ENCODE data around the gene ERCC2.

ERCC2 gene

DNA sequence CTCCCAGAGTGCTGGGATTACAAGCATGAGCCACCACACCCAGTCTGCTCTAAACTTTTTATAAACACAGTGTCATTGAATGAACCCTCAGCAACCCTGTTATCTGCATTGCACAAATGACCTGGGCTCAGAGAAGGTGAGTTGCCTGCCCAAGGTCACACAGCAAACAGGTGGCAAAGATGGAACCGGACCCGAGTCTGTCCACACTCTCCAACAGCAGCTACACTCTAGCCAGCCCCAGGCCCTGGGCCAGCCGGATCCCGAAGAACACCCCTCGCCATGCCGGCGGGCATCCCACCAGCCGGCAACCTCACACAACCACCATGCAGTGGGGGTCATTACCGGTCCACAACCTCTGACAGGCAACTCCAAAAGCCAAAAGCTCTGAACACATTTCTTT lies 14.5 kb downstream of the ERCC2 start:
- DNase-seq (ENCODE audit: low read depth in 3 of 3, low spot score in 1 of 3) = no peak

GRCh38 chr19:45355402-45355801 lies 15.0 kb downstream of the ERCC2 start:
- no peak for DNase-seq (ENCODE audit: low read depth in 3 of 3, low spot score in 1 of 3)

- DNase-seq (ENCODE audit: low read depth in 3 of 3, low spot score in 1 of 3) = no peak
These were observed 16.0 kb downstream of the ERCC2 start for GRCh38 chr19:45354241-45354842.

- DNase-seq (ENCODE audit: low read depth in 3 of 3, low spot score in 1 of 3) = no peak
These were observed 17.2 kb downstream of the ERCC2 start for GRCh38 chr19:45352914-45353796.

DNA sequence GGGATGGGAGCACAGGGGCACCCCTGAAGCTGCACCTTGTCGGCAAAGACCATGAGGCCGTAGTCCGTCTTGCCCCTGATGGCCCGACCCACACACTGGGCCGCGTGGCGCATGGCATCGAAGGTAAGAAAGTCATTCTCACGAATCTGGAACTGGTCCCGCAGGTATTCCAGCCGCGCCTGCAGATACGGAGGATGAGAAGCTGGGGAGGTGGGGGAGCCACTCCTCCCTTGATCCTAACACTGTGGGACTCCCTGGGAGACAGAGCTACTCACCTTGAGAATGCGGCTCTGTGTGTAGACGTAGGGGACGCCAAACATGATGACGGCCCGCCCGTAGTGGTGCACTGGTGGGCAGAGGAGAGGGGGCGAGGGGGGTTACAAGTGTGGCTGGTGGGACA lies 17.9 kb downstream of the ERCC2 start:
- DNase-seq (ENCODE audit: low read depth in 3 of 3, low spot score in 1 of 3) = no peak

- no peak for DNase-seq (ENCODE audit: low read depth in 3 of 3, low spot score in 1 of 3)
These were observed 18.3 kb downstream of the ERCC2 start for GRCh38 chr19:45352062-45352461.

- DNase-seq (ENCODE audit: low read depth in 3 of 3, low spot score in 1 of 3) = no peak
These were observed 18.9 kb downstream of the ERCC2 start for GRCh38 chr19:45351401-45351952.

GRCh38 chr19:45350477-45351058 lies 19.8 kb downstream of the ERCC2 start:
- no peak for DNase-seq (ENCODE audit: low read depth in 3 of 3, low spot score in 1 of 3)

GRCh38 chr19:45349430-45349941 lies 20.9 kb downstream of the ERCC2 start:
- DNase-seq (ENCODE audit: low read depth in 3 of 3, low spot score in 1 of 3) = no peak

- no peak for DNase-seq (ENCODE audit: low read depth in 3 of 3, low spot score in 1 of 3)
These were observed 21.3 kb downstream of the ERCC2 start for GRCh38 chr19:45349126-45349415.

GRCh38 chr19:45348367-45349125 lies 21.8 kb downstream of the ERCC2 start:
- DNase-seq (ENCODE audit: low read depth in 3 of 3, low spot score in 1 of 3) = no peak

DNA sequence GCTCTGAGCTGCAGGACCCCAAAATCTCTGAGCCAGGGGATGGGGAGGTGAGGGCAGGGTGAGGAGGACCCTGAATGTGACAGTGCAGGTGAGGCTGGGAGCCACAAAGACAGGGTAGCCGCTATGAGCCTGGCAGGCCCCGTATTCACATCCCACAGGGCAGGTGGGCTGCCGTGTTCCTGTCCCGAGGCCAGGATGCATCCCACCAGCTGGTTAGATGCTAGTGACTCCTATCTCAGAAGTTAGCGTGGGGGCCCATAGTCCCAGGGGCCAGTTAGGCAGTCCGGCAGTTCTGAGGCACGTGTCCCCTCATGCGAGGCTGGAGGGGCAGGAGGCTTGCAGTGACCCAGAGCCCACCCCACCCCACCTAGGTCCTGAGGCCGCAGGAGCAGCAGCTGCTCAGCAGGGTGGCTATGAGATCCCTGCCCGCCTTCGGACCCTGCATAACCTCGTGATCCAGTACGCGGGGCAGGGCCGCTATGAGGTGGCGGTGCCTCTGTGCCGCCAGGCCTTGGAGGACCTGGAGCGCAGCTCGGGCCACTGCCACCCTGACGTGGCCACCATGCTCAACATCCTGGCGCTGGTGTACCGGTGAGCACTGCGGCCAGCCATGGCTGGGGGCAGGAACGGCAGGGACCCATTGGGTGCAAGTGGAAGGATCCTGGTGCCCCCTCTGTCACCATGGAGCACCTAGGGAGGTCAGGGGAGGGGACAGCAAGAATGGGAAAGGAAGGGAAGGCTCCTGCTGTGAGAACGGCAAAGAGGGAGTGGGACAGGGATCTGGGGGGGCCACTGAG lies 22.6 kb downstream of the ERCC2 start:
- no peak for DNase-seq (ENCODE audit: low read depth in 3 of 3, low spot score in 1 of 3)

DNA sequence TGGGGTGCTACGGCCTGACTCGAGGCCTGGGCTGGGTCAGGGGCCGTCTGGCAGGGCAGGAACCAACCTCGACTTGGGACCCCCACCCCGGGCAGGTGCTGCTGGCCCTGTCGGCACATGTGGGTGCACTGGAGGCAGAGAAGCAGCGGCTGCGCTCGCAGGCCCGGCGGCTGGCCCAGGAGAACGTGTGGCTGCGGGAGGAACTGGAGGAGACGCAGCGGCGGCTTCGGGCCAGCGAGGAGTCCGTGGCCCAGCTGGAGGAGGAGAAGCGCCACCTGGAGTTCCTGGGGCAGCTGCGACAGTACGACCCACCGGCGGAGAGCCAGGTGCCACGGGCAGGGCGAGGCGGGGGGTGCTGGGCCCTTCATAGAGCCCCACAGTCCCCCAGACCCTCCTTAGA lies 23.9 kb downstream of the ERCC2 start:
- DNase-seq (ENCODE audit: low read depth in 3 of 3, low spot score in 1 of 3) = no peak

GRCh38 chr19:45345506-45345860 lies 24.9 kb downstream of the ERCC2 start:
- DNase-seq (ENCODE audit: low read depth in 3 of 3, low spot score in 1 of 3) = no peak

- no peak for DNase-seq (ENCODE audit: low read depth in 3 of 3, low spot score in 1 of 3)
These were observed 25.5 kb downstream of the ERCC2 start for GRCh38 chr19:45344621-45345505.

DNA sequence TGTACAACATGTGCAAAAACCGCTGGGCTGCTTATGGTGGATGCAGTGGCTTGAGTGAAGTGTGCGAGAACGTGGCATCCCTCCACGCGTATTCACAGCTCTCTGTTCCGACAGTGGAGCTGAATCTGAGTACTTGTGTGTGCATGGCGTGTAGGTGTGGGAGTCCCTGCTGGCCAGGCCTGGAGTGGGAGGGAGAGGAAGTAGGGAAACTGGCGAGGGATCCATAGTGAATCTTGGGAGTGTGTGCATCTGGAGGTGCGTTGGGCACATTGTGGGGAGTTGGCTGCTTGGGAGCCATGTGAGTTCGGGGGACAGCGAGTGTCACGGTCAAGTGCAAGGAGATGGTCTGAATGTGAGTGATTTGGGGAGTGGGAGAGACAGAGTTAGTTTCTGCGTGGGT lies 27.5 kb downstream of the ERCC2 start:
- DNase-seq (ENCODE audit: low read depth in 3 of 3, low spot score in 1 of 3) = no peak

- no peak for DNase-seq (ENCODE audit: low read depth in 3 of 3, low spot score in 1 of 3)
These were observed 29.4 kb downstream of the ERCC2 start for GRCh38 chr19:45340899-45341453.

DNA sequence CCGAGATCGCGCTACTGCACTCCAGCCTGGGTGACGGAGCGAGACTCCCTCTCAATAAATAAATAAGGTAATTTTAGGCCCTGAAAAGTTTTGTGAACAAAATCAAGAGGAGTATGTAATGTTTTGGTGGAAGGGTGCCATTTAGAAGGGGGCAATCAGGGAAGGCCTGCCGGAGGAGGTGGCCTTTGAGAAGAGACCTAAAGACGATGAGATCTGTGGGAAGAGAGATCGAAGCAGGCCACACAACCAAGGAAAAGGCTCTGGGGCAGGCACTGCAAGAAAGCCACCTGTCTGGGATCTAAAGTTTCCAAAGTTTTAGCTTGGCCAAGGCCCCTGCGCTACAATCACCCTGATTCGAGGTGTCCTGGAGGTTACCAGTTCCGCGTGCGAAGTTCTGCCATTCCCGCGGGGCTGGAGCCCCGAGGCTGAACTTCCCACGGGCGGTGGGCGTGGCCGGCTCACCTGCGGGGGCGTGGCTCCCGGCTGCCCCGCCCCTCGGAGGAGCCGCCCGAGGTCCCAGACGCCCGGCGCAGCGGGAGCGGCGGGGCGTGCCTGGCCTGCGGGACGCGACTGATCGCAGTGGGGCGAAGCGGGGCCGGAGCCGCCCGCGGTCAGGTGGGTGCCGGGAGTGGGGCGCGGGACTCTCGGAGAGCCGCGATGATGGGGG lies 30.0 kb downstream of the ERCC2 start, which contains the start of gene KLC3:
Gene KLC3 (plus strand): TSS at position 519 of the 667 bp plus-strand sequence. CDS start 4,792 bp downstream, outside the sequence.
- DNase-seq (ENCODE audit: low read depth in 3 of 3, low spot score in 1 of 3) = peak in 1 of 3 donors; percentile 29

- DNase-seq (ENCODE audit: low read depth in 3 of 3, low spot score in 1 of 3) = no peak
These were observed 30.7 kb downstream of the ERCC2 start for GRCh38 chr19:45339629-45340028.
